ENCODE data around the gene CLTA.
"Not testable (repeated sequence)": the region's sequence is repeated elsewhere in the genome, so short reads cannot be mapped to it uniquely, and the experiment has no call there.

Gene CLTA

DNA sequence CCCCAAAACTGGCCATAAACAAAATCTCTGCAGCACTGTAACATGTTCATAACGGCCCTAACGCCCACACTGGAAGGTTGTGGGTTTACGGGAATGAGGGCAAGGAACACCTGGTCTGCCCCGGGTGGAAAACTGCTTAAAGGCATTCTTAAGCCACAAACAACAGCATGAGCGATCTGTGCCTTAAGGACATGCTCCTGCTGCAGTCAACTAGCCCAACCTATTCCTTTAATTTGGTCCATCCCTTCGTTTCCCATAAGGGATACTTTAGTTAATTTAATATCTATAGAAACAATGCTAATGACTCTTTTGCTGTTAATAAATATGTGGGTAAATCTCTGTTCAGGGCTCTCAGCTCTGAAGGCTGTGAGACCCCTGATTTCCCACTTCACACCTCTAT is 10.5 kb upstream of the CLTA start:
- FAIRE-seq: not testable (repeated sequence)

GRCh38 chr9:36187414-36187813 is 3.3 kb upstream of the CLTA start:
- no peak for DNase-seq (ENCODE audit: insufficient read length, low spot score)
- FAIRE-seq: no peak

More for the DNA sequence above, 10.5 kb upstream of the CLTA start:
- DNase-seq (ENCODE audit: insufficient read length, low spot score): not testable (repeated sequence)

- DNase-seq (ENCODE audit: insufficient read length, low spot score) (no peak), FAIRE-seq (no peak)
These were observed 2.5 kb upstream of the CLTA start for GRCh38 chr9:36188212-36188611.

- FAIRE-seq (no peak), DNase-seq (ENCODE audit: insufficient read length, low spot score) (no peak)
These were observed 745 bp upstream of the CLTA start for GRCh38 chr9:36189976-36190375.

GRCh38 chr9:36191290-36191645 is 547 bp downstream of the CLTA start:
- DNase-seq (ENCODE audit: insufficient read length, low spot score) (no peak), FAIRE-seq (no peak)

GRCh38 chr9:36191686-36192085 is 965 bp downstream of the CLTA start:
- FAIRE-seq (no peak), DNase-seq (ENCODE audit: insufficient read length, low spot score) (no peak)

- DNase-seq (ENCODE audit: insufficient read length, low spot score) (no peak), FAIRE-seq (no peak)
These were observed 1.5 kb downstream of the CLTA start for GRCh38 chr9:36192196-36192595.

GRCh38 chr9:36193023-36193422 is 2.3 kb downstream of the CLTA start:
- DNase-seq (ENCODE audit: insufficient read length, low spot score): no peak

DNA sequence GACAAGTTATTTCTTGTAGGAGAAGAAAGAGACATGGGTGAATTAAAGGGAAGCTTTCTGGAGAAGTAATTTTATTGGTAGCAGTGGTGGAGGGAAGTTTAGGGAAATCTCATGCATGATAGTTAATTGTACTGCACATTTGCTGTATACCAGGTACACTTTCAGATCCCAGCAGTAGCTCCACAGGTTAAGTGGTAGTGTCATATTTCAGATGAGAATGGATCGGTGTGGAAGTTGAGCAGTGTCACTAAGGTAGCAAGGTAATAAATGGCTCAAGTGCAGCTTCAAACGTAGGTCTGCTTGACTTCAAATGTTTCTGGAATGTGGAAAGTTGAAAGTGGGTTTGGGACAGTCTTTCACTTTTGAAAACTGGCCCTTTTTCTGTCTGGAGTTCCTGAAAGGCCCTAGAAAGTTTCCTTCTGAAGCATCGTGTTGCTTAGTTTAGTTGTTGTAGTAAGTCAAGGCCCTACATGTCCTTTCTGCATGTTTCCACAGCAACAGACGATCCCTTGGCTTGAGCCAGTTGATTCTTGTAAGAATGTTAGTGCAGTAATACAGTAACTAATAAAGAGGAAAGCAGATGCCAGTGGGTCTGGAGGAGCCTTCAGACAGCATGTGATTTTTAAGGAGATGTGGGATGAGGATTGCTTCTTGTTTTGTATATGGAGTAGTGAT is 3.7 kb downstream of the CLTA start:
- DNase-seq (ENCODE audit: insufficient read length, low spot score) (no peak), FAIRE-seq (no peak)

More at GRCh38 chr9:36193023-36193422, 2.3 kb downstream of the CLTA start:
- FAIRE-seq: no peak

DNA sequence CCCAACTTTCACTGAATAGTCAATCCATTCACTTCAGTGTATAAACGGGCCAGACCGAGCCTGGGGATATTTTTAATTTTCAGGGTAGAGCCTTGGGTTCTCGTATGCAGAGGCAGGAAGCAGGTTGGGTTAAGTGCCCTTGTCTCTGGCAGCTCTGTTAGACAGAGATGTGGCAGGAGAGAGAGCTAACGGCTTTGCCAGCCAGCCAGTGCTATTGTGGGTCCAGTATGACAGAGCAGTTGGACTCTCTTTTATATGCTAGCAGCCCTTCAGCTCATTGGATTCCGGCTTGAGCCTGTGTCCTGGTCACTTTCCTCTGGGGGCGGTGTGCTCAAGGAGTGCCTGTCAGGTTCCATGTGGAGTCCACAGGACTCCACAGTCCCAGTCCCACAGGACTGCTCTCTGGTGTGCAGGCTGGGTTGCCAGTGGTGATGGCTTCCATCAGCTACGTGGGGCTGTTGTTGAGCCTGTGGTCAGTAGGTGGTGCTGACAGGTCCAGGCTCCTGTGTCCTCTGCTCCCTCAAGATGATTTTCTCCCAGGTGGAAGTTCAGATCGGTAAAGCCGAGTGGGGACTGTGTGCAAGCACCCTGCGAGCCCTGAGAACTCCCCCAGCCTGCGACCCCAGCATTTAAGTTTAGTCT is 14.3 kb downstream of the CLTA start:
- DNase-seq (ENCODE audit: insufficient read length, low spot score) (no peak), FAIRE-seq (peak; percentile 38)

GRCh38 chr9:36207016-36207415 is 16.3 kb downstream of the CLTA start:
- DNase-seq (ENCODE audit: insufficient read length, low spot score): no peak
- FAIRE-seq: no peak

GRCh38 chr9:36207546-36208012 is 16.9 kb downstream of the CLTA start:
- DNase-seq (ENCODE audit: insufficient read length, low spot score): no peak
- no peak for FAIRE-seq

DNA sequence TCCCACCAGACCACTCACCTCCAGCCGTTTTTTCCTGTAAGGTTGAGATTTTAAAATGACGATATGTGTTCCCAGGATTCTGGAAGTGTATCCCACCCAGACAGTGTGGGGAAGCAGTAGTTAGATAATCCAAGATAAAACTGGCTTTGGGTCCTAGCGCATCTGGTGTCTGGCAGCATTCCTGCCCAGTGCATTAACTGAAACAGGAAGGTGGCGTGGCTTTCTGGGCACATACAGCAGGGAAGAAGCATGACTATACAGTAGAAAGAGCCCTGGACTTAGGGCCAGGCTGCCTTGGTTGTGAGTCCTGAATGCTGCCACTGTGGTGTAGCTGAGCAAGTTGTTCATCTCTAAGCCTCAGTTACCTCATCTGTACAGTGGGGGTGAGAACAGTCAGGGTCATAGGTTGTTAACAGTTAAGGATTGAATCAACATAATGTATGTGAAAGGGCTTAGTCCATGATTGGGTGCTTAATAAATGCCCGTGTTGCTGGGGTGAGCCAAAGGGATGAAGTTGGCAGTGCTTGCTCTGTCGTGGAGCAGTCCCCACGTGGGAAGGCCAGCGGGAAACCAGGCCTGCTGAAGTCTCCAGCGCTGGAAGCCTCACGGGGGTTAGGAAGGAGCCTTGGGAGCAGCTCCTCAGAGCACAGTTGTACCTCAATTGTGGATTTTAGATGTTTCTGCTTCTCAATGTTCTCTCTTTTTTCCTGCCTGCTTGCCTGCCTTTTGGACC is 18.0 kb downstream of the CLTA start:
- DNase-seq (ENCODE audit: insufficient read length, low spot score) (no peak), FAIRE-seq (no peak)

GRCh38 chr9:36210722-36211121 is 20.0 kb downstream of the CLTA start:
- FAIRE-seq (no peak), DNase-seq (ENCODE audit: insufficient read length, low spot score) (no peak)

DNA sequence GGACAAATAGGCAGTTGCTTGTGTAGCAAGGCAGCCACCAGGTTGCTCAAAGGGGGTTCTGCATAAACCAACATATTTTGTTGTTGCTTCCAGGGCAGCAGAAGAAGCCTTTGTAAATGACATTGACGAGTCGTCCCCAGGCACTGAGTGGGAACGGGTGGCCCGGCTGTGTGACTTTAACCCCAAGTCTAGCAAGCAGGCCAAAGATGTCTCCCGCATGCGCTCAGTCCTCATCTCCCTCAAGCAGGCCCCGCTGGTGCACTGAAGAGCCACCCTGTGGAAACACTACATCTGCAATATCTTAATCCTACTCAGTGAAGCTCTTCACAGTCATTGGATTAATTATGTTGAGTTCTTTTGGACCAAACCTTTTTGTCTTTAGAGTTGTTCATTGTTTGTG is 20.8 kb downstream of the CLTA start:
- FAIRE-seq (no peak), DNase-seq (ENCODE audit: insufficient read length, low spot score) (no peak)

DNA sequence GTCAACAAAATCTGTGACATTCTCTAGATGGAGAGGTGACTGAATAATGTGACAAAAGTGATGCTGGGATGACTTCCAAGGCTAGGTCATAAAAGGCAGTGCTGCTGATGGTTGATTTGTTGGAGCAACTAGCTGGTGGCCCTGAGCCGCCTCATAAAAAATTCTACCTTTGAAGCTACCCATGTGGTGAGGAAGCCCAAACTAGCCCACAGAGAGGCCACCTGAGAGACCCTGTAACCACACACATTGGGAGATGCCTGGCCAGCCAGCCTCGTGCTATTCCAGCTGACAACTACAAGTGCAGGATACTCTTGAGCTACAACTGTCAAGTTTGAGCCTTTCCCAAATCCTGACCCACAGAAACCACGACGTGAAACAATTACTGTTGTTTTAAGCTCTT is 22.7 kb downstream of the CLTA start:
- DNase-seq (ENCODE audit: insufficient read length, low spot score) (no peak), FAIRE-seq (no peak)

DNA sequence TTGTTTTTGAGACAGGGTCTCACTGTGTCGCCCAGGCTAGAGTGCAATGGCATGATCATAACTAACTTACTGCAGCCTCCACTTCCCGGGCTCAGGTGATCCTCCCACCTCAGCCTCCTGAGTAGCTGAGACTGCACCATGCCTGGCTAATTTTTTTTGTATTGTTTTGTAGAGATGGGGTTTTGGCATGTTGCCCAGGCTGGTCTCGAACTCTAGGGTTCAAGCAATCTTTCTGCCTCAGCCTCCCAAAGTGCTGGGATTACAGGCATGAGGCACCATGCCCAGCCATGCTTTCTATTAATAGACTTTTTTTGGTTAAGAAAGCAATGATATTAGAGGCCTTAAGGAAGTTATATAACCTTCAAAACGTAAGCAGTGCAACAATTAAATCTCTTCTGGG is 23.3 kb downstream of the CLTA start:
- no peak for FAIRE-seq
- no peak for DNase-seq (ENCODE audit: insufficient read length, low spot score)

GRCh38 chr9:36214571-36214970 is 23.9 kb downstream of the CLTA start:
- FAIRE-seq: no peak
- no peak for DNase-seq (ENCODE audit: insufficient read length, low spot score)

DNA sequence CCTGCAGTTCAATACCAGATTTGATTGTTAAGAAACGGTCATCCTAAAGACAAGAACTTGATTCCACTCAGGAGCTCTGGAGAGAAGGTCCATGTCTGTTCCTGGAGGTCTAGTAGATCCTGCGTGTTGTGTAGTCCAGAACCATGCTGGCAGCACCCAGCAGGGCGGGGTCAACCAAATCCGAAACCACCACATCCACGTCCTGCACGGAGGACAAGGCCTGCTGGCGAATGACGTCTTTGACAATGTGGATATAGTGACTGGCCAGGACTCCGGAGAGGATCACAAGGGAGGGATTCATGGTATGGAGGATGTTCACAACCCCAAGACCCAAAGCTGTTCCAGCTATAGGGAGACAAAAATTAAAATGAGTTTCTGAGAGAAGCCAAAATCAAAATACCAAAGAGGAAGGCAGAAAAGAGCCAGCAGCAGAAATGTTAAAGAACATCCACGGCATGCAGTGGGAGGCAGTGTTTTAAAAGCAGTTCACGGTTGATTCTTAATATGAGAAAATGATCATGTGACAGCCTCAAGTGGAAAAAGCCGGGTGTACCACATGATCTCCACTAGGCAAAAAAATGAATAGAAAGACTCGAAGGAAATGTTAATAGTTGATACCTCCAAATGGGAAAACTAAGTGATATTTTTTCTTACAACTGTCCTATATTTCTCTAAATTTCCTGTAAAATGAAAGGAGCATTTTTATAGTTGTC is 26.7 kb downstream of the CLTA start:
- FAIRE-seq: no peak
- no peak for DNase-seq (ENCODE audit: insufficient read length, low spot score)

GRCh38 chr9:36218011-36218410 is 27.3 kb downstream of the CLTA start:
- DNase-seq (ENCODE audit: insufficient read length, low spot score) (no peak), FAIRE-seq (no peak)

- FAIRE-seq: no peak
- DNase-seq (ENCODE audit: insufficient read length, low spot score): no peak
These were observed 27.7 kb downstream of the CLTA start for GRCh38 chr9:36218411-36218901.

Measured in HTR-8/SVneo (cell line).